Transverse colon (tissue), 4 donors: ENCODE data around the gene KIAA1958.

Experiments
- POLR2AphosphoS5 ChIP-seq, 3 donors: sonication (generic); formaldehyde crosslinking; IDR thresholded peaks; one replicate each; pipeline ENCODE4 v1.6.1; 2016; ENCODE audit warnings: antibody characterized with exemption in 3 of 3
- TF ChIP-seq, protein P1 (sequence below), 5 experiments: fragments of 200-600 bp in 3 of 5; fragments of 450-650 bp in 2 of 5; sonication (generic) in 3 of 5; IDR thresholded peaks; 1 replicate in 2 of 5; 2 replicates in 3 of 5; pipeline ENCODE4 v1.5.1; 2016 to 2017; ENCODE audit warnings: antibody characterized with exemption in 5 of 5, inconsistent platforms in 3 of 5, mild to moderate bottlenecking in 2 of 5, moderate library complexity in 1 of 5

DNA sequence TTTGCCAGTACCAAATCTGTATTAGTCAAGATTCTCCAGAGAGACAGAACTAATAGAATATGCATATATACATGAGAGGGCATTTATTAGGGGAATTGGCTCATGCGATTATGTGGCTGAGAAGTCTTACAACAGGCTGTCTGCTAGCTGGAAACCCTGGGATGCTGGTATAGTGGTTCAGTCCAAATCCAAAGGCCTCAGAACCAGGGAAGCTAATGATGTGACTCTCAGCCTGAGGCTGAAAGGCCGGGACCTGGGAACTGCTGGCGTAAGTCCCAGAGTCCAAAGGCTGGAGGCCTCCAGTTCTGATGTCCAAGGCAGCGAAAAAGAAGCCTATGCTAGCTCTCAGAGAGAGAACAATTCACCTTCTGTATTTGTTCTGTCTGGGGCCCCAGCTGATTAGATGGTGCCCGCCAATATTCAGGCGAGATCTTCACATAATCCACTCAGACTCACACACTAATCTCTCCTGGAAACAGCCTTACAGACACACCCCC lies 84.1 kb downstream of the KIAA1958 start:
- TF ChIP-seq, protein P1, sequence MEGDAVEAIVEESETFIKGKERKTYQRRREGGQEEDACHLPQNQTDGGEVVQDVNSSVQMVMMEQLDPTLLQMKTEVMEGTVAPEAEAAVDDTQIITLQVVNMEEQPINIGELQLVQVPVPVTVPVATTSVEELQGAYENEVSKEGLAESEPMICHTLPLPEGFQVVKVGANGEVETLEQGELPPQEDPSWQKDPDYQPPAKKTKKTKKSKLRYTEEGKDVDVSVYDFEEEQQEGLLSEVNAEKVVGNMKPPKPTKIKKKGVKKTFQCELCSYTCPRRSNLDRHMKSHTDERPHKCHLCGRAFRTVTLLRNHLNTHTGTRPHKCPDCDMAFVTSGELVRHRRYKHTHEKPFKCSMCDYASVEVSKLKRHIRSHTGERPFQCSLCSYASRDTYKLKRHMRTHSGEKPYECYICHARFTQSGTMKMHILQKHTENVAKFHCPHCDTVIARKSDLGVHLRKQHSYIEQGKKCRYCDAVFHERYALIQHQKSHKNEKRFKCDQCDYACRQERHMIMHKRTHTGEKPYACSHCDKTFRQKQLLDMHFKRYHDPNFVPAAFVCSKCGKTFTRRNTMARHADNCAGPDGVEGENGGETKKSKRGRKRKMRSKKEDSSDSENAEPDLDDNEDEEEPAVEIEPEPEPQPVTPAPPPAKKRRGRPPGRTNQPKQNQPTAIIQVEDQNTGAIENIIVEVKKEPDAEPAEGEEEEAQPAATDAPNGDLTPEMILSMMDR (IDR thresholded peaks at IDR 0.05), result no peak
- no peak for TF ChIP-seq POLR2AphosphoS5 (IDR thresholded peaks at IDR 0.05)
